Muscle layer of colon (tissue), 2 donors: ENCODE measurements around the gene ENOSF1.
"Not testable (repeated sequence)": the region's sequence is repeated elsewhere in the genome, so short reads cannot be mapped to it uniquely, and the experiment has no call there.

Experiments used
- H3K27ac ChIP-seq: one replicate; pipeline ENCODE4 v1.7.0; 2013; ENCODE audit warnings: low read depth, mild to moderate bottlenecking, low read length, moderate library complexity
- H3K27me3 ChIP-seq, 2 donors: one replicate each; pipeline ENCODE4 v1.7.0; 2013; ENCODE audit warnings: low read length in 2 of 2, mild to moderate bottlenecking in 2 of 2; ENCODE audit not compliant: insufficient read depth in 2 of 2, control insufficient read depth in 1 of 2
- H3K36me3 ChIP-seq: one replicate; pipeline ENCODE4 v1.7.0; 2013; ENCODE audit warnings: mild to moderate bottlenecking, low read length; ENCODE audit not compliant: insufficient read depth
- H3K4me1 ChIP-seq: one replicate; pipeline ENCODE4 v1.7.0; 2013; ENCODE audit warnings: mild to moderate bottlenecking, low read length; ENCODE audit not compliant: insufficient read depth
- H3K4me3 ChIP-seq, 2 donors: one replicate each; pipeline ENCODE4 v1.7.0; 2013; ENCODE audit warnings: low read length in 2 of 2, low read depth in 1 of 2, mild to moderate bottlenecking in 1 of 2, moderate library complexity in 1 of 2
- H3K9ac ChIP-seq: one replicate; pipeline ENCODE4 v1.7.0; 2013; ENCODE audit warnings: low read length
- H3K9me3 ChIP-seq: one replicate; pipeline ENCODE4 v1.7.0; 2013; ENCODE audit warnings: mild to moderate bottlenecking, low read length
- donor health status: abdominal sarcoma.
- donor health status: Adenocarcinoma of cecum.

The ENOSF1 gene, protein sequence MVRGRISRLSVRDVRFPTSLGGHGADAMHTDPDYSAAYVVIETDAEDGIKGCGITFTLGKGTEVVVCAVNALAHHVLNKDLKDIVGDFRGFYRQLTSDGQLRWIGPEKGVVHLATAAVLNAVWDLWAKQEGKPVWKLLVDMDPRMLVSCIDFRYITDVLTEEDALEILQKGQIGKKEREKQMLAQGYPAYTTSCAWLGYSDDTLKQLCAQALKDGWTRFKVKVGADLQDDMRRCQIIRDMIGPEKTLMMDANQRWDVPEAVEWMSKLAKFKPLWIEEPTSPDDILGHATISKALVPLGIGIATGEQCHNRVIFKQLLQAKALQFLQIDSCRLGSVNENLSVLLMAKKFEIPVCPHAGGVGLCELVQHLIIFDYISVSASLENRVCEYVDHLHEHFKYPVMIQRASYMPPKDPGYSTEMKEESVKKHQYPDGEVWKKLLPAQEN

DNA sequence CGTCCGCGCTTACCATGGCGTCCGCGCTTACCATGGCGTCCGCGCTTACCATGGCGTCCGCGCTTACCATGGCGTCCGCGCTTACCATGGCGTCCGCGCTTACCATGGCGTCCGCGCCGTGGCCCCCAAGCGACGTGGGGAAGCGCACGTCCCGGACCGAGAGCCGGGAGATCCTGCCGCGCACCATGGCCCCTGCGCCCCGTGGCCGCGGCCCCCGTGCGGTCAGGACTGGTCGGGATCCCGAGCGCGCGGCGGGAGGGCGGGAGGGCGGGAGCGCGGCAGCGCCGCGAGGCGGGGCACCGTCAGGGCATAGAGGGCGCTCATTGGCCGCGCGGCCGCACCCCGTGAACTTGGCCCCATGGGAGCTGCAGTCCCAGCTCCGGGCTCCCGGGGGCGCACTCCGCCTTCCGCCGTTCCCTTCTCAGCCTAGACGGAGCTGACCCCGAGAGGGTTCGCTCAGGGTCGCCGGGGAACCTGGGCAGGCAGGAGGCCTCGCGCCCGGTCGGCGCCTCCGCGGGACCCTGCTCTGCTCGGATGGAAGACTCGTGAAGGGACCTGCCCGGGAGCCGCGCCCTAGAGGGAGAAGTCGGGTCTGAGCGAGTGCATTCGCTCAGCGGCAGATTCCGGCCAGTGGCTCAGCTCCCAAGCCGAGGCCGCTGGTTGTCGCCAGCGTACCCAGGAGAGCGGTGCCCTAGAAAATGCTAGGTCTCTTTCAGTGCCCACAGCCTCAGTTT, at the start of gene ENOSF1:
Gene ENOSF1, minus strand, starts transcription at position 230 of the 734 bp plus-strand sequence. Its CDS starts 43 bp downstream, at position 187.
- Histone ChIP-seq H3K4me3 (peak within 1 kb of the TSS; percentile 60 to 91), H3K9ac (peak within 1 kb of the TSS; percentile 77), H3K27ac (peak within 1 kb of the TSS; percentile 77), H3K9me3 (no peaks in the 10 kb centered on the region), H3K36me3 (peaks cover 11% of the 10 kb centered on the region), H3K4me1 (peaks cover 15% of the 10 kb centered on the region), H3K27me3 (no peaks in the 10 kb centered on the region)

DNA sequence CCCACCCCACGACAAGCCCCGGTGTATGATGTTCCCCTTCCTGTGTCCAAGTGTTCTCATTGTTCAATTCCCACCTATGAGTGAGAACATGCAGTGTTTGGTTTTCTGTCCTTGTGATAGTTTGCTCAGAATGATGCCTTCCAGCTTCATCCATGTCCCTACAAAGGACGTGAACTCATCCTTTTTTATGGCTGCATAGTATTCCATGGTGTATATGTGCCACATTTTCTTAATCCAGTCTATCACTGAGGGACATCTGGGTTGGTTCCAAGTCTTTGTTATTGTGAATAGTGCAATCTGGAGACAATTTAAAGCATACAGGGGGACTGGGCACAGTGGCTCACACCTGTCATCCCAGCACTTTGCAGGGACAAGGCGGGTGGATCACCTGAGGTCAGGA, 47.4 kb upstream of the ENOSF1 start:
- not testable (repeated sequence) for H3K4me3 ChIP-seq, H3K4me1 ChIP-seq, H3K9me3 ChIP-seq, H3K9ac ChIP-seq, H3K36me3 ChIP-seq, H3K27ac ChIP-seq, H3K27me3 ChIP-seq

DNA sequence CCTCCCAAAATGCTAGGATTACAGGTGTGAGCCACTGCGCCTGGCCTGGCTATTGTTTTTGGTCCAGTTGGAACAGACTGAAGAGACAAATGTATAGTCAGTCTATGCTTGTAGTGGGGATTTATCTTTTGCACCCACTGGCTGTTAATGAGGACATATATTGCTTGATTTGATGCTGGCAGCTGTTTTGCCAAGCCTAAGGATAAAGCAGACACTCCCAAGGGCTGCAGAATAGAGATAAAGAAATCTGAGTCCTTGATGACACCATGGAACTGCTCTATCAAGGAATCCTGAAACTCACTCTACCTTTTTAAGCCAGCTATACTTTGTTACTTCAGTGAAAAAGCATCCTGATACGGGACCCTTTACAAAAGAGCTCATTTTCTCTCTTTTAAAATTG, 43.1 kb upstream of the ENOSF1 start:
- H3K4me3 ChIP-seq: no peak overlapping the region
- no peaks in the 10 kb centered on the region for H3K27me3 ChIP-seq
- no peaks in the 10 kb centered on the region for H3K9me3 ChIP-seq
- peaks cover 12% of the 10 kb centered on the region for H3K36me3 ChIP-seq
- no peak overlapping the region for H3K27ac ChIP-seq
- H3K4me1 ChIP-seq: no peaks in the 10 kb centered on the region
- H3K9ac ChIP-seq: no peak overlapping the region

DNA sequence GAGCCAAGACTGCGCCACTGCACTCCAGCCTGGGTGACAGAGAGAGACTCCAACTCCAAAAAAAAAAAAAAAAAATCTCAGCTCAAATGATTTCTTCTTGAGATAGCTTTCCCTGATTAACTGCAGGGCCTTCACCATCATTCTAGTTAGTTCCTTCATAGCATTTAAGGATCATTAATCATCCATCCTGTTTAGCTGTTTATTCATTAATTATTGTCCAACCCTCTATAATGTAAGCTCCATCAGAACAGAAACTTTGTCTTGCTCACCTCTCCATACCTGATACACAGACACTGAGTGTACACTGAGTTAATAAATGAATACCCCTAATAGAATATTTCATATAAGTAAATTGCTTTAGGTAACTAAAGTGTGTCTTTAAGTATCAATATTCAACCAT, 42.2 kb upstream of the ENOSF1 start:
- Histone ChIP-seq H3K27ac (no peak overlapping the region), H3K4me1 (no peaks in the 10 kb centered on the region), H3K36me3 (peaks cover 15% of the 10 kb centered on the region), H3K27me3 (no peaks in the 10 kb centered on the region), H3K9ac (no peak overlapping the region), H3K9me3 (no peaks in the 10 kb centered on the region), H3K4me3 (no peak overlapping the region)

DNA sequence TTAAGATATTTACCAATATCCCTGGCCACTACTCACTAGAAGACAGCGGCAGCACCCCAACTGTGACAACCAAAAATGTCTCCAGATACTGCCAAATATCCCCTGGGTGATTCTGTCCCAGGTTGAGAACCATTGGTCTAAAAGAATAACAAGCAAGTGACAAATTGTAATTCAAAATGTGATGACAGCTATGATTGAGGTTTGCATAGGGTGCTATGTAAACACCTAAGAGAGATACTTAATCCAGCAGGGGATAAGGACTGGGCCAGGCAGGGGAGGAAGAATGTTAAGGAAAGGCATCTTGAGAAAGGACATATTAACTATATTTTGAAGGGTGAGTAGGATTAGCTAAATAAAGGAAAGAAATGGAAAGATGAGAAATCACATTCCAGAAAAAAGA, 38.0 kb upstream of the ENOSF1 start:
- Histone ChIP-seq H3K36me3 (peaks cover 24% of the 10 kb centered on the region), H3K4me3 (no peak overlapping the region), H3K27me3 (no peaks in the 10 kb centered on the region), H3K9me3 (no peaks in the 10 kb centered on the region), H3K27ac (no peak overlapping the region), H3K4me1 (no peaks in the 10 kb centered on the region), H3K9ac (no peak overlapping the region)

DNA sequence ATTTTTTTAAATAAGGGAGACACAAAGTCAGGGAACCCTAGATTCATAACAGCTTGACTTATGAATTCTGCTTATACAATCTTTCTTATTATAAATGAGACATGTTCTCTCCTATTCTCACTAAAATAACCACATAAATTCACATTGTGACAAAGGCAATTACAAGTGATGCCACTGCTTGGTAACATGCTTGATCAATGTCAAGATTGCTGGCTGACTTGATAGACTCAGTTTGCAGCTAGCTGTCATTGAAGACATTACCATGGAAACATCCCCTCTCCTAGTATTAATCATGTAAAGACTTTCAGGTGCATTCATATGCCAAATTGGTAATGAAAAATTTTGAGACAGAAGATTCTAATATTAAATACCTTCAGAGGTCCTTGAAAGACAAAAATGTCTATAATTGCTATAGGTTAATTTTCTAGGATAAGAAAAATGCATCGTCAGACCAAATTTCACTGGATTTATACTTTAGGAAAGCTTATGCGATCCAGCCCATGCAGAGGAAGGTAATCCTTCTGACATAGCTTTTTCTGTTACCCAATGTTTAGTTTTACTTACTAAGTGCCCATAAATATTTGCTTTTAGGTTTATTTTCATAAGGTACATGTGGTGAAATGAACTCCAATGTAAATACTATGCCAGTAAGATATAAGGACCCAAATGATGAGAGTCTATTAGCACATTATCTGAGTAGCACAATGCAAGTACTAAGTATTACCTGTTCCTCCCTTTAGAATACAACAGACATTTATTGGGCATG, 32.6 kb upstream of the ENOSF1 start:
- Histone ChIP-seq H3K4me3 (no peak overlapping the region), H3K36me3 (peaks cover 25% of the 10 kb centered on the region), H3K9ac (no peak overlapping the region), H3K4me1 (no peaks in the 10 kb centered on the region), H3K27ac (no peak overlapping the region), H3K9me3 (no peaks in the 10 kb centered on the region), H3K27me3 (no peaks in the 10 kb centered on the region)

DNA sequence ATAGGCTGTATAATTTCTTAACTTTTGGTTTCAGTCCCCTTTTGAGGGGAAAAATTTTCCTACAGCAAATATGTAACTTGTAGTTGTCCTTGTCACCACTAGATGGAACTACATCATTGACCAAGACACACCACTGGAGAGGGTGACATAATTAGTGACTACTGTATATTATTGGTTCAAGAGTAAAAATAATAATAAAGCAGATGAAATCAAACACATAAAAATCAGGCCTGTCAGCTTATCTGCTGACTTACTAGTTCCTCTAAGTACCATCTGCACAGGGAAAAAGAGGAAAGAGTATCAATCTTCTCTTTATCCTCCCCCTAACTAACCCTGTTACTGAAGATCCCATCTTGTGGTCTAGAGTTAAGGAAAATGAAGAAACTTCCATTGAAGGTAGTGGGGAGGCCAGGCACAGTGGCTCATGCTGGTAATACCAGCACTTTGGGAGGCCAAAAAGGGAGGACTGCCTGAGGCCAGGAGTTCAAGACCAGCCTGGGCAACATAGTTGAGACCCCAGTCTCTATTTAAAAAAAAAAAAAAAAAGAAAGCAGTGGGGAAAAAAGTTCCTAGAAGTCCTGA, 29.6 kb upstream of the ENOSF1 start:
- Histone ChIP-seq H3K9ac (no peak overlapping the region), H3K4me3 (no peak overlapping the region), H3K27me3 (no peaks in the 10 kb centered on the region), H3K36me3 (peaks cover 19% of the 10 kb centered on the region), H3K27ac (no peak overlapping the region), H3K4me1 (no peaks in the 10 kb centered on the region), H3K9me3 (no peaks in the 10 kb centered on the region)

DNA sequence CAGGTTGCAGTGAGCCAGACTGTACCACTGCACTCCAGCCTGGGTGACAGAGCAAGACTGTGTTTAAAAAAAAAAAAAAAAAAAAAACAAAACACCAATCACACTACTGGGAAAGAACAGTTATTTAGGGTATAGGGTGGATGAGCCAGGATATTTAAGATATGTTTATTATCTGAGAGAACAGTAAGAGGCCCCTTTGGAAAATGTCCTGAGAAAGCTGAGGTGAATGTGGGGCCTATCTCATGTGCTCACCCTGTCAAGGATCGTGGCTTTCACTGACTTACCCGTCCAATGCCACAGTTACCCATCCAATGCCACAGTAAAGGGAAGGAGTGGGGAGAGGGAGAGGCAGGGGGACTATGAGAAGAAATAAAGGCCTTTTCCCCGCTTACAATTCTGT, 19.9 kb upstream of the ENOSF1 start:
- Histone ChIP-seq H3K27me3 (no peaks in the 10 kb centered on the region), H3K27ac (no peak overlapping the region), H3K4me1 (no peaks in the 10 kb centered on the region), H3K9me3 (no peaks in the 10 kb centered on the region), H3K9ac (no peak overlapping the region), H3K36me3 (peaks cover 21% of the 10 kb centered on the region), H3K4me3 (no peak overlapping the region)

DNA sequence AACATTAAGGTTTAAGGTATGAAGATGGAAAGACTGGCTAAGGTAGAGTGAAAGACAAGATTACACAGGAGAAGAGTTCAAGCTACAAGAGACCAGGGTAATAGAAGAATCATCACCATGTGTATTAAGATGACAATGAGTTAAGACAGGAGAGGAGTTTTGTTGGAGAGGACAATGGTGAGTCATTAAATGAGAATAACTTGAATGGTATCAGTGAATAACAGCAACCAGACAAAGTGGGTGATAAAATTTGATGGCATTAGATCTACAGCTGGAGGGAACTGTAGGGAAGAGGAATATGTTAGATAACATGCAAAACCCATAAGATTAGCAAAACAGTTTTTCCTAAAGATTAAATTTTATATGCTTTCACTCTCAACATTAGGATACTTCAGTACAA, 18.8 kb upstream of the ENOSF1 start:
- Histone ChIP-seq H3K4me3 (no peak overlapping the region), H3K9ac (no peak overlapping the region), H3K4me1 (no peaks in the 10 kb centered on the region), H3K9me3 (no peaks in the 10 kb centered on the region), H3K27me3 (no peaks in the 10 kb centered on the region), H3K27ac (no peak overlapping the region), H3K36me3 (peaks cover 14% of the 10 kb centered on the region)

DNA sequence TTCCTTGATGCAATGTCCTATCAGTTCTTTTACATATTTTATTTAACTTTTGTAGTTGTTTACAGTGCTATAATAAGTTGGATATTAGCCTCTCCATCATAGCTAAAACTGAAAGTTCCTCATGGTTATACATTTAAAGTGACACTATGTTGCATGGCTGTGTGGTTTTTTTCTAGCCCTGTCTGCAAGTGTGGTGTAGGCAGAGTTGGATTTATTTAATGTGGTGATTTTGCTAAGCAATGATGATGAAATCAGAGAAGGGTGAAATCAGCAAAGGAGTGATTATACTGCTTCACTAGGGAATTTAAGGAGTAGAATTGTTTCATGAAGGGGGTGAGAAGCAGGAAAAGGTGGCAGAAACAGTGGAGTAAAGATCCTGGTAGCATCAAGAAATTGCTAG, 18.3 kb upstream of the ENOSF1 start:
- H3K9me3 ChIP-seq: no peaks in the 10 kb centered on the region
- H3K9ac ChIP-seq: no peak overlapping the region
- peaks cover 14% of the 10 kb centered on the region for H3K36me3 ChIP-seq
- no peak overlapping the region for H3K4me3 ChIP-seq
- H3K27me3 ChIP-seq: no peaks in the 10 kb centered on the region
- H3K4me1 ChIP-seq: no peaks in the 10 kb centered on the region
- H3K27ac ChIP-seq: no peak overlapping the region

DNA sequence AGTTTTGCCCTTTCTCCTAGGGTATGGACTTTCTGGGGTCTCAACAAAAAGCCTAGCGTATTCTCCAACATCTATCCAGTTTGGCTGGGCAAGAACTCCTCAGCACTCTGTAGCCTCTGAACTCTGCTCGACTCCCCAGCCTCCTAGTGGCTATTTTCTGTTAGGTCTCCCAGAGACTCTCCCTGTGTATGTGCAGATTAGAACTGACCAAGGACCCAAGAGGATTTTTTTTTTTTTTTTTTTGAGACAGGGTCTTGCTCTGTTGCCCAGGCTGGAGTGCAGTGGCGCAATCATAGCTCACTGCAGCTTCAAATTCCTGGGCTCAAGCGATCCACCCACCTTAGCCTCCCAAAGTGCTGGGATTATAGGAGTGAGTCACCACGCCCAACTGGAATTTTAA, 17.7 kb upstream of the ENOSF1 start:
- not testable (repeated sequence) for H3K4me1 ChIP-seq, H3K9ac ChIP-seq, H3K9me3 ChIP-seq, H3K4me3 ChIP-seq, H3K27me3 ChIP-seq, H3K27ac ChIP-seq
- H3K36me3 ChIP-seq: peaks cover 14% of the 10 kb centered on the region
